D721Med (cell line): ENCODE data around the gene ADAMTS7.
"Not testable (repeated sequence)": the region's sequence is repeated elsewhere in the genome, so short reads cannot be mapped to it uniquely, and the experiment has no call there.

Source experiments
- DNase-seq: peaks from one replicate; pipeline ENCODE4 v3.0.0; 2011; ENCODE audit warnings: low spot score; ENCODE audit not compliant: insufficient read length
- FAIRE-seq: peaks from 2 replicates; lab custom pipeline; 2011; peaks lifted over from hg19 to GRCh38; lab: Jason Lieb, UNC
- TF ChIP-seq, protein P1 (sequence below): IDR thresholded peaks from 2 replicates; pipeline ENCODE4 v1.5.1; 2012; ENCODE audit warnings: mild to moderate bottlenecking, control low read depth; ENCODE audit not compliant: insufficient read depth; ENCODE audit errors: missing control alignments

Gene ADAMTS7

DNA sequence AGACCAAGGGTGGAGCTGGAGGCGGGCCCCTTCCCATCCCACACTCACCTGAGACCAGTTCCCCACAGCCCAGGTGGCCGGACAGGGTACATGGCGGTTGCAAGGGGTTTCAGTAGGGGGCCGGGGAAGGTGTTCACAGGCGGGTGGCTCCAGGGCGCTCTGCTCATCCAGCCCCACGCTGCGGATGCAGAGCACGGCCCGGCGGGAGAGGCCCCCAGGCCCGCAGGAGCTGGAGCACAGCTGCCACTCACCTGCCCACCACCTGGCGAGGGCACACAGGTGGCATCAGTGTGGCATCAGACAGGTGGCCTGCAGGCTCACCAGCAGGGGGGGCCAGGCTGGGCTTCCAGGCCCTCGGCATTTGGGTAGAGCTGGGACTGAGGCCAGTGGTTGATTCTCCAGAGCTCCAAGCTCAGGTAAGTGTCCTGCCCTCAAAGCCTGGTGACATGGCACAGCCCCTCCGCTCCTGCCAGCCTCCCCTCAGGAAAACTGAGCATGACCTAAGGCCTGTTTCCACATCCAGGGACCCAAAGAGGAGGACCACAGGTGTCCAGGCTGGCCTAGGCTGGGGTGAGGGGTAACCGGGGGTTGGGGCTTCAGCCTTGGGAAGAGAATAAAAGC is 43.8 kb downstream of the ADAMTS7 start:
- DNase-seq: no peak
- FAIRE-seq: no peak
- TF ChIP-seq, protein P1, sequence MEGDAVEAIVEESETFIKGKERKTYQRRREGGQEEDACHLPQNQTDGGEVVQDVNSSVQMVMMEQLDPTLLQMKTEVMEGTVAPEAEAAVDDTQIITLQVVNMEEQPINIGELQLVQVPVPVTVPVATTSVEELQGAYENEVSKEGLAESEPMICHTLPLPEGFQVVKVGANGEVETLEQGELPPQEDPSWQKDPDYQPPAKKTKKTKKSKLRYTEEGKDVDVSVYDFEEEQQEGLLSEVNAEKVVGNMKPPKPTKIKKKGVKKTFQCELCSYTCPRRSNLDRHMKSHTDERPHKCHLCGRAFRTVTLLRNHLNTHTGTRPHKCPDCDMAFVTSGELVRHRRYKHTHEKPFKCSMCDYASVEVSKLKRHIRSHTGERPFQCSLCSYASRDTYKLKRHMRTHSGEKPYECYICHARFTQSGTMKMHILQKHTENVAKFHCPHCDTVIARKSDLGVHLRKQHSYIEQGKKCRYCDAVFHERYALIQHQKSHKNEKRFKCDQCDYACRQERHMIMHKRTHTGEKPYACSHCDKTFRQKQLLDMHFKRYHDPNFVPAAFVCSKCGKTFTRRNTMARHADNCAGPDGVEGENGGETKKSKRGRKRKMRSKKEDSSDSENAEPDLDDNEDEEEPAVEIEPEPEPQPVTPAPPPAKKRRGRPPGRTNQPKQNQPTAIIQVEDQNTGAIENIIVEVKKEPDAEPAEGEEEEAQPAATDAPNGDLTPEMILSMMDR: no peak

DNA sequence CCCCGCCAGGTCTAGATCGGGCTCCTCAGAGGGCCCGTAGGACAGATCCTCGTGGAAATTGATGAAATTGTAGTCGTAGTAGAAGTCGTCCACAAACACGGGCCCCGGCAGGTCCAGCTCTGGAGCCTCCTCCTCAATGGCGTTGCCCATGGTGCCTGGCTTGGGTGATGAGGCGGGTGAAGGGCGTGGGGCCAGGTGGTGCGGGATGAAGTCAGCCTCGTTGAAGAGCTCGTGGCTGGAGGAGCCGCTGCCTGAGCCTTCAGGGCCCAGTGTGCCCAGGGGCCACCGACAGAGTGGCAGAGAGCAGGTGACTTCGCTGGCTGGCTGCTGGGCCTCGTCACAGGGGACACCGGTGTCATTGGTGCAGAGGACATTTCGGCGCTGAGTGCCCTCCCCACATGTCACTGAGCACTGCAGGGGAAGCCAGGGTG is 44.6 kb downstream of the ADAMTS7 start:
- DNase-seq, FAIRE-seq: not testable (repeated sequence)

DNA sequence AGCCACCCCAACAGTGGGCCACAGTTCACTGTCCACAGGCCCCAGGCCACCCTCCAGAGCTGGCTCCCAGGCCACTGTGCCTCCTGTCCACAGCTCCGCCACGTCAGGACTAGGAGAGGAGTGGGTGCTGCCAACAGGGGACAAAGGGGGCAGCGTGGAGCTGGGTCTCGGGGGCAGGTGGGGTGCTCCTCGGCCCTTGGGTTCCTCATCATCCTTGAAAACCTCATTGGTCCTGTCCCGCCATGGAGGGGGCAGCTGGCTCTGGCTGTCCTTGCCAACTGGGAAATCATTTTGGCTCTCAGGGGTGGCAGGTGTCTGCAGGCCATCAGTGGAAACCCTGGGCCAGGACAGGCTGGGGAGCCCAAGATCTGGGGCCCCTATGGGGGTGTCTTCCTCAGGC is 45.2 kb downstream of the ADAMTS7 start:
- no peak for DNase-seq
- TF ChIP-seq, protein P1: no peak
- FAIRE-seq: no peak

- not testable (repeated sequence) for DNase-seq, FAIRE-seq
These were observed 46.0 kb downstream of the ADAMTS7 start for GRCh38 chr15:78765154-78765860.

GRCh38 chr15:78764340-78765153 is 46.7 kb downstream of the ADAMTS7 start:
- not testable (repeated sequence) for DNase-seq, FAIRE-seq

- TF ChIP-seq, protein P1: no peak
- FAIRE-seq (no peak), DNase-seq (no peak)
These were observed 47.4 kb downstream of the ADAMTS7 start for GRCh38 chr15:78763796-78764241.

DNA sequence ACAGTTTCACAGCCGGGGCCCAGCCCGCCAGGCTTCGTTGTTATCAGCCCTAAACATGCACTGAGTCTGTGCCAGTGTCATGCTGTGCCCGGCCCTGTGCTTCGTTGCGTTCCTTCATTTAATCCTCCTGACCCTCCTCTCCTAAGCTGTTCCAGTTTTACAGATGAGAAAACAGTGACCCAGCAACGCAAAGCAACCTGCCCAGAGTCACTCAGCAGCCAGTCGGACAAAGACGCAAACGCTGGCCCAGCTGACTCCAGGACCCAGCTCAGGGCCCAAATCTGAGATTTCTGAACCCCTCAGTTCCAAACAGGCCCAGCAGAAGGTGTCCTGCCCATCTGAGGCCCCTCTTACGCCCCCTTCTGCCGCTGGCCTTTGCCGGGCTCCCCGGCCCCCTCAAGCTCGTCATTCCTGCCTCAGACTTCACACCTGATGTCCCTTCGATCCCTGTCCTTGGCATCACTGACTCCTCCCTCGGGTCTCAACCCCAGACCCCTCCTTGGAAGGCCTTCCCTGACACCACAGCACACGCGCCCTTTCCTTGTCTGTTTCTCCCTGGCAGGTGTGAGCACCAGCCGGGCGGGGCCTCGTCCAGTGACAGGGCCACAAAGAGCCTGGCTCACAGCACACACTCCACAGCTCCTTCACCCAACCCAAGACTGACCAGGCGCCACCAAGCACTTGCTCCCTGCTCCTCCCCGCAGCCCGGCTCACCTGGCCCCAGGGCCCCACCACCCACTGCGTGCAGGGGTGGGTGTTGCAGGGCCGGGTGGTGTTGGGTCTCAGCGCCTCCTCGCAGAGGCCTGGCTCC is 48.1 kb downstream of the ADAMTS7 start:
- TF ChIP-seq, protein P1: no peak
- DNase-seq (no peak), FAIRE-seq (no peak)

DNA sequence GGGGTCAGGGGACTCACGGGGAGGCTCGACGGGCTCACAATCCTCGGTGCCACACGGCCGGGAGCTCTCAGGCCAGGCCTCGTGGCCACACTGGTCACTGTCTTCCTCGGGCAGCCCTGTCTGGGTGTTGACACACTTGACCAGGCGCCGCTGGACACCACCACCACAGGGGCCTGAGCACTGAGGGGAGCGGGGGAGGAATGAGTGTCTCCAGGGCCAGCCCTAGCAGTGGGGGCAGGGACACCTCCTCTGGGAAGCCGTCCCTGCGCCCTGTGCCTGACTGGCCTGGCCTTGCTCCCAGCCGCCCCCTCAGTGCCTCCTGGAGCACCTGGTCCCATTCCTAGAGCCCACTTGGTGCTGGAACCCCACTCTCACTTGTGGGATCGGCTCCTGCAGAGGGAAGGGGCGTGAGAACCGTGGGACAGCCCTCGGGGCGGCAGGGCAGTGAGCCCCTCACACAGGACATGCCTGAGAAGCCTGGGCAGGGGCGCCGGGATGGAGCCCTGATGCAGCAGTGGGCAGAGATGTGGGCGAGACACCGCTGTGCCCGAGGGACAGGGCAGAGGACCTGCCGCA is 48.8 kb downstream of the ADAMTS7 start:
- not testable (repeated sequence) for FAIRE-seq, DNase-seq
